H9 (cell line): Measurements from ENCODE around the gene CFAP61. TPM values are rescaled to one million over a fixed set of nuclear protein-coding genes. Genes with fewer than 3 reads are reported as not detected.

Experiments
- DNase-seq: peaks from one replicate; pipeline ENCODE4 v3.0.0-alpha.2; 2017
- H2AFZ ChIP-seq: one replicate; pipeline ENCODE4 v1.6.1; 2013; ENCODE audit warnings: mild to moderate bottlenecking, low read length, control low read depth, moderate library complexity
- H2AK5ac ChIP-seq: 2 replicates; pipeline ENCODE4 v1.6.1; 2013; ENCODE audit warnings: low read length, control low read depth, mixed read lengths; ENCODE audit not compliant: insufficient read length
- H2BK120ac ChIP-seq: one replicate; pipeline ENCODE4 v1.6.1; 2013; ENCODE audit warnings: low read depth, mild to moderate bottlenecking, low read length, control low read depth, inconsistent platforms; ENCODE audit not compliant: poor library complexity, severe bottlenecking
- H2BK12ac ChIP-seq: 2 replicates; pipeline ENCODE4 v1.6.1; 2013; ENCODE audit warnings: low read length, control low read depth, mixed read lengths, low read depth; ENCODE audit not compliant: insufficient read length
- H2BK15ac ChIP-seq: 2 replicates; pipeline ENCODE4 v1.6.1; 2013; ENCODE audit warnings: low read depth, low read length, control low read depth
- H2BK20ac ChIP-seq: one replicate; pipeline ENCODE4 v1.6.1; 2013; ENCODE audit warnings: low read depth, mild to moderate bottlenecking, low read length, control low read depth, inconsistent platforms; ENCODE audit not compliant: poor library complexity, severe bottlenecking
- H2BK5ac ChIP-seq: 2 replicates; pipeline ENCODE4 v1.6.1; 2013; ENCODE audit warnings: low read length, control low read depth, mixed read lengths; ENCODE audit not compliant: insufficient read length
- H3K14ac ChIP-seq: 2 replicates; pipeline ENCODE4 v1.6.1; 2013; ENCODE audit warnings: low read length, control low read depth; ENCODE audit not compliant: insufficient read depth
- H3K18ac ChIP-seq: 2 replicates; pipeline ENCODE4 v1.6.1; 2013; ENCODE audit warnings: low read depth, mild to moderate bottlenecking, mixed read lengths, low read length, control low read depth; ENCODE audit not compliant: insufficient read length
- H3K23ac ChIP-seq: 2 replicates; pipeline ENCODE4 v1.6.1; 2013; ENCODE audit warnings: low read length, control low read depth, mixed read lengths, low read depth; ENCODE audit not compliant: insufficient read length
- H3K23me2 ChIP-seq: 2 replicates; pipeline ENCODE4 v1.6.1; 2013; ENCODE audit warnings: low read depth, mild to moderate bottlenecking, mixed read lengths, low read length, control low read depth; ENCODE audit not compliant: insufficient read length, poor library complexity, severe bottlenecking
- H3K27ac ChIP-seq: 2 replicates; pipeline ENCODE4 v1.5.1; 2013; ENCODE audit warnings: low read length, control low read depth, mixed read lengths, low read depth; ENCODE audit not compliant: insufficient read length
- H3K27me3 ChIP-seq: 2 replicates; pipeline ENCODE4 v1.6.1; 2013; ENCODE audit warnings: low read length, control low read depth, inconsistent platforms; ENCODE audit not compliant: insufficient read depth
- H3K4ac ChIP-seq: 2 replicates; pipeline ENCODE4 v1.6.1; 2013; ENCODE audit warnings: low read depth, mild to moderate bottlenecking, control low read depth, inconsistent platforms, low read length, moderate library complexity
- H3K4me1 ChIP-seq: 2 replicates; pipeline ENCODE4 v1.6.1; 2013; ENCODE audit warnings: low read length, control low read depth, inconsistent platforms; ENCODE audit not compliant: insufficient read depth
- H3K4me2 ChIP-seq: 2 replicates; pipeline ENCODE4 v1.6.1; 2013; ENCODE audit warnings: low read length, control low read depth, mixed read lengths; ENCODE audit not compliant: insufficient read length, insufficient read depth
- H3K56ac ChIP-seq: 2 replicates; pipeline ENCODE4 v1.6.1; 2013; ENCODE audit warnings: low read depth, mild to moderate bottlenecking, mixed read lengths, low read length, control low read depth; ENCODE audit not compliant: insufficient read length
- H3K79me1 ChIP-seq: 2 replicates; pipeline ENCODE4 v1.6.1; 2013; ENCODE audit warnings: low read depth, mild to moderate bottlenecking, moderate library complexity, low read length, control low read depth, inconsistent platforms; ENCODE audit not compliant: insufficient read depth, poor library complexity, severe bottlenecking
- H3K79me2 ChIP-seq: 2 replicates; pipeline ENCODE4 v1.6.1; 2013; ENCODE audit warnings: low read length, control low read depth, inconsistent platforms; ENCODE audit not compliant: insufficient read depth
- H3K9ac ChIP-seq: 2 replicates; pipeline ENCODE4 v1.6.1; 2013; ENCODE audit warnings: low read length, control low read depth, mixed read lengths; ENCODE audit not compliant: insufficient read length; ENCODE audit errors: extremely low read depth
- H3K9me3 ChIP-seq: one replicate; pipeline ENCODE4 v1.6.1; 2013; ENCODE audit warnings: low read depth, low read length, inconsistent platforms; ENCODE audit not compliant: control insufficient read depth
- H3T11ph ChIP-seq: one replicate; pipeline ENCODE4 v1.6.1; 2013; ENCODE audit warnings: mild to moderate bottlenecking, low read length, control low read depth, inconsistent platforms
- H4K20me1 ChIP-seq: one replicate; pipeline ENCODE4 v1.6.1; 2013; ENCODE audit not compliant: control insufficient read depth, insufficient read length, insufficient read depth
- H4K5ac ChIP-seq: 2 replicates; pipeline ENCODE4 v1.6.1; 2013; ENCODE audit warnings: low read depth, mild to moderate bottlenecking, mixed read lengths, low read length, control low read depth; ENCODE audit not compliant: insufficient read length
- H4K8ac ChIP-seq: replicated peaks from 2 replicates; pipeline ENCODE4 v1.6.1; 2013; ENCODE audit warnings: low read length, control low read depth, mixed read lengths, low read depth; ENCODE audit not compliant: insufficient read length
- H4K91ac ChIP-seq: 2 replicates; pipeline ENCODE4 v1.6.1; 2013; ENCODE audit warnings: low read depth, mild to moderate bottlenecking, moderate library complexity, mixed read lengths, low read length, control low read depth; ENCODE audit not compliant: insufficient read length
- H3K27ac Mint-ChIP-seq, 3 experiments: 2 replicates in 2 of 3; 3 replicates in 1 of 3; pipeline ENCODE4 v1.8.0; 2020 to 2021; ENCODE audit warnings: mixed read lengths in 3 of 3, mild to moderate bottlenecking in 1 of 3, moderate library complexity in 1 of 3
- H3K27me3 Mint-ChIP-seq: 2 replicates; pipeline ENCODE4 v1.8.0; 2021; ENCODE audit warnings: low read depth, mild to moderate bottlenecking, moderate library complexity, mixed read lengths
- H3K36me3 Mint-ChIP-seq, 3 experiments: 2 replicates in 2 of 3; 3 replicates in 1 of 3; pipeline ENCODE4 v1.8.0; 2020 to 2021; ENCODE audit warnings: low read depth in 3 of 3, mixed read lengths in 3 of 3; ENCODE audit not compliant: insufficient read depth in 1 of 3
- H3K4me1 Mint-ChIP-seq, 2 experiments: 2 replicates each; pipeline ENCODE4 v1.8.0; 2020; ENCODE audit warnings: mixed read lengths in 2 of 2
- H3K4me3 Mint-ChIP-seq, 2 experiments: 2 replicates in 1 of 2; 3 replicates in 1 of 2; pipeline ENCODE4 v1.8.0; 2020 to 2021; ENCODE audit warnings: mild to moderate bottlenecking in 2 of 2, mixed read lengths in 2 of 2, moderate library complexity in 1 of 2
- H3K9me3 Mint-ChIP-seq, 2 experiments: 2 replicates in 1 of 2; 3 replicates in 1 of 2; pipeline ENCODE4 v1.8.0; 2020; ENCODE audit warnings: mild to moderate bottlenecking in 2 of 2, mixed read lengths in 2 of 2, moderate library complexity in 1 of 2
- WGBS: extraction: QIAGEN DNeasy Blood & Tissue Kit; methylation state at CpG from one replicate; pipeline ENCODE4 v1.1.7; 2013; ENCODE audit warnings: missing lambda C conversion rate, low lambda C conversion rate, mixed read lengths; ENCODE audit not compliant: insufficient read length; ENCODE audit errors: extremely low coverage; 5-methylcytosine and 5-hydroxymethylcytosine counted together
- total RNA-seq: library from RNA; stranded (reverse); gene quantifications from 2 replicates; pipeline ENCODE4 v1.2.1, GENCODE V29; 2021
- TF ChIP-seq, protein P1 (sequence below): fragments of 200-600 bp; sonication (generic); conservative IDR thresholded peaks from 3 replicates; pipeline ENCODE4 v1.8.0; 2021; ENCODE audit warnings: antibody characterized with exemption, mild to moderate bottlenecking

CFAP61 gene
- total RNA-seq, 1 experiment from 2014 or later = 0.44 TPM

DNA sequence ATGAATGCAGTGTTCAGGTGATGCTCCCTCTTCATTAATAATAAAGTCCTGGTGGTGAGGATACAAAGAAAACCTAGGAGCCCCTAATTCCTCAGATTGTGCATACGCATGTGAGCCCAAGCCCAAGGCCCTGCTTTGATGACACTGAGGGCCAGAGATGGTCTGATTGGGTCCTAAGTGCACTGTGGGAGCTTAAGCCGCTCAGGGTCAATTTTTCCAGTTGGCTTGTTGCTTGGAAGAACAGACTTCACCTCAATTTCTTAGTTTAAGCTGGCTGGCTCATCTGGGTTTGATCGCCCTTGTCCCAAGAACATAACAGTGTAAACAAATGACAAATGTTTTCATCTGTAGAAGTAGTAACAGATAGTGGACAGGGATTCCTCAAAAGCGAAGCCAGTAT, 357.0 kb downstream of the CFAP61 start:
- Mint-ChIP-seq H3K4me3 (no peak overlapping the region), H3K27ac (no peak overlapping the region), H3K27me3 (peaks cover 3% of the 10 kb centered on the region), H3K4me1 (peaks cover 43 to 55% of the 10 kb centered on the region in 2 experiments), H3K36me3 (no peaks in the 10 kb centered on the region), H3K9me3 (no peaks in the 10 kb centered on the region)
- TF ChIP-seq, protein P1, sequence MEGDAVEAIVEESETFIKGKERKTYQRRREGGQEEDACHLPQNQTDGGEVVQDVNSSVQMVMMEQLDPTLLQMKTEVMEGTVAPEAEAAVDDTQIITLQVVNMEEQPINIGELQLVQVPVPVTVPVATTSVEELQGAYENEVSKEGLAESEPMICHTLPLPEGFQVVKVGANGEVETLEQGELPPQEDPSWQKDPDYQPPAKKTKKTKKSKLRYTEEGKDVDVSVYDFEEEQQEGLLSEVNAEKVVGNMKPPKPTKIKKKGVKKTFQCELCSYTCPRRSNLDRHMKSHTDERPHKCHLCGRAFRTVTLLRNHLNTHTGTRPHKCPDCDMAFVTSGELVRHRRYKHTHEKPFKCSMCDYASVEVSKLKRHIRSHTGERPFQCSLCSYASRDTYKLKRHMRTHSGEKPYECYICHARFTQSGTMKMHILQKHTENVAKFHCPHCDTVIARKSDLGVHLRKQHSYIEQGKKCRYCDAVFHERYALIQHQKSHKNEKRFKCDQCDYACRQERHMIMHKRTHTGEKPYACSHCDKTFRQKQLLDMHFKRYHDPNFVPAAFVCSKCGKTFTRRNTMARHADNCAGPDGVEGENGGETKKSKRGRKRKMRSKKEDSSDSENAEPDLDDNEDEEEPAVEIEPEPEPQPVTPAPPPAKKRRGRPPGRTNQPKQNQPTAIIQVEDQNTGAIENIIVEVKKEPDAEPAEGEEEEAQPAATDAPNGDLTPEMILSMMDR = no peak
- peaks cover 3% of the 10 kb centered on the region; the same call in 1 of the 2 replicates for H3K4me1 ChIP-seq
- no peak overlapping the region for H4K5ac ChIP-seq
- H2BK20ac ChIP-seq = no peak overlapping the region
- H3K14ac ChIP-seq = no peak overlapping the region
- H3K27ac ChIP-seq = no peak overlapping the region
- no peak overlapping the region for H2AK5ac ChIP-seq
- no peaks in the 10 kb centered on the region for H3K23me2 ChIP-seq
- no peak overlapping the region for H3K4me2 ChIP-seq
- DNase-seq = no peak
- H2BK120ac ChIP-seq = no peak overlapping the region
- H3K27me3 ChIP-seq = no peaks in the 10 kb centered on the region
- H4K8ac ChIP-seq = no peak overlapping the region
- no peaks in the 10 kb centered on the region for H3K79me1 ChIP-seq
- no peak overlapping the region for H4K91ac ChIP-seq
- H3T11ph ChIP-seq = no peak overlapping the region
- no peak overlapping the region for H3K56ac ChIP-seq
- WGBS = no CpG with 5 or more reads among the region's 4 CpGs
- no peak overlapping the region for H2BK12ac ChIP-seq
- H3K18ac ChIP-seq = no peak overlapping the region
- no peak overlapping the region for H3K23ac ChIP-seq
- no peaks in the 10 kb centered on the region for H3K9me3 ChIP-seq
- H2AFZ ChIP-seq = no peak overlapping the region
- H3K79me2 ChIP-seq = no peaks in the 10 kb centered on the region
- no peak overlapping the region for H2BK15ac ChIP-seq
- H3K4ac ChIP-seq = no peak overlapping the region
- no peak overlapping the region for H3K9ac ChIP-seq
- no peak overlapping the region for H2BK5ac ChIP-seq
- no peaks in the 10 kb centered on the region for H4K20me1 ChIP-seq

Other genes with a start within 250 kb of the CFAP61 start
- 46.4 and 48.1 TPM in 2 replicates for gene NAA20, start 35.2 kb upstream of the CFAP61 start, total RNA-seq
- gene CRNKL1, start 66 bp upstream of the CFAP61 start, total RNA-seq = 26.6 and 30.2 TPM in 2 replicates